GM12878 (cell line): ENCODE data around the gene SNCG. TPM values are rescaled to one million over a fixed set of nuclear protein-coding genes. Genes with fewer than 3 reads are reported as not detected.

Experiments
- ATAC-seq: fragments of 200-7000 bp; cut with Tn5 transposase; 3 replicates; pipeline ENCODE4 v1.9.1; 2020; ENCODE audit warnings: mild to moderate bottlenecking, moderate library complexity
- BruUV-seq: library from RNA; stranded (reverse); fragments of 400-500 nt; replicated peaks from 2 replicates; lab custom pipeline; 2021; lab: Mats Ljungman, UMichigan
- CTCF ChIA-PET: fragments of 300-600 bp; sonication (Branson Sonifier 250); formaldehyde crosslinking; extraction: SDS; loops from one replicate; lab custom pipeline; 2021; ENCODE audit warnings: inconsistent platforms; lab: Yijun Ruan, JAX
- POLR2A ChIA-PET: fragments of 350-600 bp; formaldehyde crosslinking; extraction: SDS; loops from one replicate; lab custom pipeline; 2021; ENCODE audit warnings: inconsistent platforms; lab: Charles Lee
- RAD21 ChIA-PET: fragments of 300-600 bp; sonication (Branson Sonifier 250); formaldehyde crosslinking; loops from one replicate; lab custom pipeline; 2023; ENCODE audit warnings: antibody characterized with exemption; ENCODE audit not compliant: unreplicated experiment; lab: Charles Lee
- SMC1A ChIA-PET: fragments of 300-600 bp; sonication (Branson Sonifier 250); formaldehyde crosslinking; loops from one replicate; lab custom pipeline; 2023; ENCODE audit not compliant: unreplicated experiment, uncharacterized antibody; lab: Charles Lee
- DNase-seq: peaks from one replicate; pipeline ENCODE4 v3.0.0-alpha.2; 2011; ENCODE audit warnings: low read depth, low spot score
- FAIRE-seq: peaks from 3 replicates; lab custom pipeline; 2011; peaks lifted over from hg19 to GRCh38; lab: Jason Lieb, UNC
- H2AFZ ChIP-seq: 2 replicates; pipeline ENCODE4 v1.6.0; 2011; ENCODE audit warnings: low read depth, low read length, control low read depth; ENCODE audit not compliant: control insufficient read depth
- H3K27ac ChIP-seq: 2 replicates; pipeline ENCODE4 v1.5.1; 2011; ENCODE audit warnings: control low read depth; ENCODE audit not compliant: control insufficient read depth, insufficient read depth
- H3K27me3 ChIP-seq, 2 experiments: replicated peaks in 1 of 2; 2 replicates each; pipeline versions ENCODE4 v1.6.0 to v1.6.1; 2011; ENCODE audit warnings: low read length in 1 of 2; ENCODE audit not compliant: control insufficient read depth in 2 of 2, insufficient read depth in 2 of 2
- H3K36me3 ChIP-seq, 2 experiments: 2 replicates each; pipeline ENCODE4 v1.5.1; 2011; ENCODE audit warnings: low read length in 1 of 2; ENCODE audit not compliant: control insufficient read depth in 2 of 2, insufficient read depth in 2 of 2
- H3K4me1 ChIP-seq: 2 replicates; pipeline ENCODE4 v1.6.1; 2011; ENCODE audit warnings: mild to moderate bottlenecking, low read length, moderate library complexity, mixed read lengths; ENCODE audit not compliant: control insufficient read depth, insufficient read depth
- H3K4me2 ChIP-seq: 2 replicates; pipeline ENCODE4 v1.6.0; 2011; ENCODE audit warnings: control low read depth; ENCODE audit not compliant: control insufficient read depth, insufficient read depth
- H3K4me3 ChIP-seq: fragments of 200-600 bp; sonication (generic); 2 replicates; pipeline ENCODE4 v1.5.1; 2016
- H3K79me2 ChIP-seq: 2 replicates; pipeline ENCODE4 v1.6.0; 2011; ENCODE audit warnings: low read length; ENCODE audit not compliant: control insufficient read depth, insufficient read depth
- H3K9ac ChIP-seq: 2 replicates; pipeline ENCODE4 v1.8.0; 2011; ENCODE audit warnings: low read length, control low read depth, mixed read lengths; ENCODE audit not compliant: control insufficient read depth, insufficient read depth
- H3K9me3 ChIP-seq: replicated peaks from 3 replicates; pipeline ENCODE4 v1.5.1; 2011; ENCODE audit warnings: mild to moderate bottlenecking, low read length; ENCODE audit not compliant: control insufficient read depth, insufficient read depth
- H4K20me1 ChIP-seq: 2 replicates; pipeline ENCODE4 v1.6.0; 2011; ENCODE audit not compliant: control insufficient read depth, insufficient read depth
- CBX5 ChIP-seq: sonication (generic); IDR thresholded peaks from 2 replicates; pipeline ENCODE4 v1.6.1; 2016; ENCODE audit warnings: low read depth, moderate library complexity, mild to moderate bottlenecking, inconsistent platforms
- ETV6 ChIP-seq, 2 experiments: fragments of 450-650 bp in 1 of 2; IDR thresholded peaks in 1 of 2; conservative IDR thresholded peaks in 1 of 2; 2 replicates each; pipeline ENCODE4 v1.6.1; 2014; ENCODE audit warnings: antibody characterized with exemption in 1 of 2, borderline replicate concordance in 1 of 2, low read depth in 1 of 2, mild to moderate bottlenecking in 1 of 2, moderate library complexity in 1 of 2
- KDM1A ChIP-seq: fragments of 200-600 bp; sonication (generic); IDR thresholded peaks from 2 replicates; pipeline ENCODE4 v1.6.1; 2016; ENCODE audit warnings: borderline replicate concordance
- NFYB ChIP-seq: IDR thresholded peaks from 2 replicates; pipeline ENCODE4 v1.6.1; 2011; ENCODE audit warnings: low read depth, mild to moderate bottlenecking, low read length, improper control_type of control experiment, moderate library complexity; ENCODE audit not compliant: insufficient read depth
- NR2F1 ChIP-seq: fragments of 450-650 bp; conservative IDR thresholded peaks from 2 replicates; pipeline ENCODE4 v1.6.1; 2017; ENCODE audit warnings: mild to moderate bottlenecking
- POLR2AphosphoS2 ChIP-seq: IDR thresholded peaks from 2 replicates; pipeline ENCODE4 v1.6.1; 2011; ENCODE audit warnings: low read depth, mild to moderate bottlenecking, low read length, improper control_type of control experiment, moderate library complexity
- POU2F2 ChIP-seq: IDR thresholded peaks from 3 replicates; pipeline ENCODE4 v1.6.1; 2011; ENCODE audit warnings: low read depth, mild to moderate bottlenecking, low read length, borderline replicate concordance
- TCF7 ChIP-seq: IDR thresholded peaks from 2 replicates; pipeline ENCODE4 v1.6.1; 2014; ENCODE audit warnings: antibody characterized with exemption, borderline replicate concordance
- WGBS: methylation state at CpG from one replicate; pipeline ENCODE4 v1.1.6; 2016; ENCODE audit warnings: low lambda C conversion rate; ENCODE audit not compliant: insufficient replicate concordance, insufficient coverage; ENCODE audit errors: missing lambda C conversion rate; 5-methylcytosine and 5-hydroxymethylcytosine counted together
- in situ Hi-C: fragments of 300-500 bp; cut with MboI; formaldehyde crosslinking; loops from 9 replicates; pipeline ENCODE4 v1.14.3; 2018; ENCODE audit warnings: mixed read lengths
- intact Hi-C: fragments of 100-400 bp; cut with micrococcal nuclease; formaldehyde crosslinking; loops from one replicate; pipeline ENCODE4 v1.14.2; 2022; ENCODE audit not compliant: unreplicated experiment
- polyA plus RNA-seq, 11 experiments: library from polyadenylated mRNA; depleted of rRNA in 4 of 11; unstranded in 6 of 11; stranded (reverse) in 5 of 11; fragments of >200 nt; fragmentation: Nextera tagmentation in 4 of 11; fragmentation: Illumina TruSeq in 1 of 11; extraction: Ambion mirVana in 4 of 11; extraction: Trizol in 1 of 11; gene quantifications; 1 replicate in 1 of 11; 2 replicates in 10 of 11; pipeline versions ENCODE4 v1.2.1 to v1.2.3, GENCODE V29; 2011 to 2016; ENCODE audit warnings: inconsistent platforms in 2 of 11, missing spikeins in 2 of 11, low read depth in 1 of 11
- total RNA-seq, 4 experiments: library from RNA; depleted of rRNA in 3 of 4; stranded (reverse); fragments of >200 nt in 3 of 4; fragmentation: Illumina TruSeq in 1 of 4; extraction: Trizol in 1 of 4; gene quantifications; 2 replicates each; pipeline versions ENCODE4 v1.2.1 to v1.2.3, GENCODE V29; 2013 to 2021
- TF ChIP-seq, protein P1 (sequence below): fragments of 450-650 bp; formaldehyde crosslinking; IDR thresholded peaks from 2 replicates; pipeline ENCODE4 v1.4.0; 2020; ENCODE audit warnings: mild to moderate bottlenecking, moderate library complexity
- TF ChIP-seq, protein P2 (sequence below): IDR thresholded peaks from 2 replicates; pipeline ENCODE4 v1.6.1; 2012; ENCODE audit warnings: improper control_type of control experiment, low read depth, low read length; ENCODE audit not compliant: insufficient replicate concordance
- TF ChIP-seq, protein P3 (sequence below): fragments of 450-650 bp; IDR thresholded peaks from 2 replicates; pipeline ENCODE4 v1.6.1; 2016; ENCODE audit warnings: mild to moderate bottlenecking, moderate library complexity, borderline replicate concordance

The SNCG gene
- total and polyA plus RNA-seq, 10 of the 15 experiments (the other 5 are each of a cell fraction or from before 2014, with no cell fraction given), result 0.22 to 1.3 (median 0.42) TPM; not detected in 6

DNA sequence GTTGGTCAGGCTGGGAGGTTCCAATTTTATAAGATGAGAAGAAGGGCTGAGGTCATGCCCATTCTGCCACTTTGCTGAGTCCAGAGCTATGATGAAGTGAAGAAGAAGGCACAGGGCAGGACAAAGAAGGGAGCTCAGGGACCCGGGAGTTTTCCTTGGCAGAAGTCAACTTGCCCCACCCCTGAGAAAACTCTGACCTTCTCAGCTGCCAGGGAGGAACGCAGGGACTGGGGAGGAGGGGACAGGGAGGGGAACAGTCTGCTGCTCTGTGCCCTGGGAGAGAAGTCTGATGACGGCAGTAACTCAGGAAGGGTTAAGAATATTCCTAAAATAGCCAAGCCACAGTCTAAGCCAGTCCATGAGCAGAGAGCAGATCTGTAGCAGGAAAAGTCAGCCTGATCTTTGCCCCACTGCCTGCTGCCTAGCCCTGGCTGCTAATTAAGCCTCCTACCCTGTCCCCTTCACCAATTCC lies 21.6 kb downstream of the SNCG start:
- H3K9ac ChIP-seq, result no peak overlapping the region
- H3K9me3 ChIP-seq, result no peaks in the 10 kb centered on the region
- no peak overlapping the region for H3K4me3 ChIP-seq
- no peak overlapping the region for H2AFZ ChIP-seq
- no peaks in the 10 kb centered on the region for H3K4me1 ChIP-seq
- H4K20me1 ChIP-seq, result no peaks in the 10 kb centered on the region
- H3K79me2 ChIP-seq, result no peaks in the 10 kb centered on the region
- H3K27ac ChIP-seq, result no peak overlapping the region
- POLR2A ChIA-PET, result no interaction called here
- WGBS, result 15% methylated on average over 3 of the region's 3 CpGs
- CTCF ChIA-PET, result no interaction called here
- H3K27me3 ChIP-seq, result no peaks in the 10 kb centered on the region; a peak in 2 of 4 replicates
- no peak overlapping the region for H3K4me2 ChIP-seq
- intact Hi-C loops (no loop called here), in situ Hi-C loops (no loop called here)
- no peak for ATAC-seq
- RAD21 ChIA-PET, result no interaction called here
- BruUV-seq, result no TSS peak
- H3K36me3 ChIP-seq, result no peaks in the 10 kb centered on the region
- SMC1A ChIA-PET, result no interaction called here
- DNase-seq, result no peak
- no peak for FAIRE-seq
- TF ChIP-seq, protein P1, sequence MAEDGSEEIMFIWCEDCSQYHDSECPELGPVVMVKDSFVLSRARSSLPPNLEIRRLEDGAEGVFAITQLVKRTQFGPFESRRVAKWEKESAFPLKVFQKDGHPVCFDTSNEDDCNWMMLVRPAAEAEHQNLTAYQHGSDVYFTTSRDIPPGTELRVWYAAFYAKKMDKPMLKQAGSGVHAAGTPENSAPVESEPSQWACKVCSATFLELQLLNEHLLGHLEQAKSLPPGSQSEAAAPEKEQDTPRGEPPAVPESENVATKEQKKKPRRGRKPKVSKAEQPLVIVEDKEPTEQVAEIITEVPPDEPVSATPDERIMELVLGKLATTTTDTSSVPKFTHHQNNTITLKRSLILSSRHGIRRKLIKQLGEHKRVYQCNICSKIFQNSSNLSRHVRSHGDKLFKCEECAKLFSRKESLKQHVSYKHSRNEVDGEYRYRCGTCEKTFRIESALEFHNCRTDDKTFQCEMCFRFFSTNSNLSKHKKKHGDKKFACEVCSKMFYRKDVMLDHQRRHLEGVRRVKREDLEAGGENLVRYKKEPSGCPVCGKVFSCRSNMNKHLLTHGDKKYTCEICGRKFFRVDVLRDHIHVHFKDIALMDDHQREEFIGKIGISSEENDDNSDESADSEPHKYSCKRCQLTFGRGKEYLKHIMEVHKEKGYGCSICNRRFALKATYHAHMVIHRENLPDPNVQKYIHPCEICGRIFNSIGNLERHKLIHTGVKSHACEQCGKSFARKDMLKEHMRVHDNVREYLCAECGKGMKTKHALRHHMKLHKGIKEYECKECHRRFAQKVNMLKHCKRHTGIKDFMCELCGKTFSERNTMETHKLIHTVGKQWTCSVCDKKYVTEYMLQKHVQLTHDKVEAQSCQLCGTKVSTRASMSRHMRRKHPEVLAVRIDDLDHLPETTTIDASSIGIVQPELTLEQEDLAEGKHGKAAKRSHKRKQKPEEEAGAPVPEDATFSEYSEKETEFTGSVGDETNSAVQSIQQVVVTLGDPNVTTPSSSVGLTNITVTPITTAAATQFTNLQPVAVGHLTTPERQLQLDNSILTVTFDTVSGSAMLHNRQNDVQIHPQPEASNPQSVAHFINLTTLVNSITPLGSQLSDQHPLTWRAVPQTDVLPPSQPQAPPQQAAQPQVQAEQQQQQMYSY (CRISPR knock-in tag), result no peak
- TF ChIP-seq ETV6 (conservative IDR thresholded peaks at IDR 0.05 in 1 of 2, IDR thresholded peaks at IDR 0.05 in 1 of 2; ENCODE audit: borderline replicate concordance in 1 of 2, low read depth in 1 of 2) (no peak), POU2F2 (no peak), KDM1A (no peak), POLR2AphosphoS2 (no peak), NFYB (no peak), CBX5 (no peak), NR2F1 (no peak), TCF7 (no peak)
- TF ChIP-seq, protein P2, sequence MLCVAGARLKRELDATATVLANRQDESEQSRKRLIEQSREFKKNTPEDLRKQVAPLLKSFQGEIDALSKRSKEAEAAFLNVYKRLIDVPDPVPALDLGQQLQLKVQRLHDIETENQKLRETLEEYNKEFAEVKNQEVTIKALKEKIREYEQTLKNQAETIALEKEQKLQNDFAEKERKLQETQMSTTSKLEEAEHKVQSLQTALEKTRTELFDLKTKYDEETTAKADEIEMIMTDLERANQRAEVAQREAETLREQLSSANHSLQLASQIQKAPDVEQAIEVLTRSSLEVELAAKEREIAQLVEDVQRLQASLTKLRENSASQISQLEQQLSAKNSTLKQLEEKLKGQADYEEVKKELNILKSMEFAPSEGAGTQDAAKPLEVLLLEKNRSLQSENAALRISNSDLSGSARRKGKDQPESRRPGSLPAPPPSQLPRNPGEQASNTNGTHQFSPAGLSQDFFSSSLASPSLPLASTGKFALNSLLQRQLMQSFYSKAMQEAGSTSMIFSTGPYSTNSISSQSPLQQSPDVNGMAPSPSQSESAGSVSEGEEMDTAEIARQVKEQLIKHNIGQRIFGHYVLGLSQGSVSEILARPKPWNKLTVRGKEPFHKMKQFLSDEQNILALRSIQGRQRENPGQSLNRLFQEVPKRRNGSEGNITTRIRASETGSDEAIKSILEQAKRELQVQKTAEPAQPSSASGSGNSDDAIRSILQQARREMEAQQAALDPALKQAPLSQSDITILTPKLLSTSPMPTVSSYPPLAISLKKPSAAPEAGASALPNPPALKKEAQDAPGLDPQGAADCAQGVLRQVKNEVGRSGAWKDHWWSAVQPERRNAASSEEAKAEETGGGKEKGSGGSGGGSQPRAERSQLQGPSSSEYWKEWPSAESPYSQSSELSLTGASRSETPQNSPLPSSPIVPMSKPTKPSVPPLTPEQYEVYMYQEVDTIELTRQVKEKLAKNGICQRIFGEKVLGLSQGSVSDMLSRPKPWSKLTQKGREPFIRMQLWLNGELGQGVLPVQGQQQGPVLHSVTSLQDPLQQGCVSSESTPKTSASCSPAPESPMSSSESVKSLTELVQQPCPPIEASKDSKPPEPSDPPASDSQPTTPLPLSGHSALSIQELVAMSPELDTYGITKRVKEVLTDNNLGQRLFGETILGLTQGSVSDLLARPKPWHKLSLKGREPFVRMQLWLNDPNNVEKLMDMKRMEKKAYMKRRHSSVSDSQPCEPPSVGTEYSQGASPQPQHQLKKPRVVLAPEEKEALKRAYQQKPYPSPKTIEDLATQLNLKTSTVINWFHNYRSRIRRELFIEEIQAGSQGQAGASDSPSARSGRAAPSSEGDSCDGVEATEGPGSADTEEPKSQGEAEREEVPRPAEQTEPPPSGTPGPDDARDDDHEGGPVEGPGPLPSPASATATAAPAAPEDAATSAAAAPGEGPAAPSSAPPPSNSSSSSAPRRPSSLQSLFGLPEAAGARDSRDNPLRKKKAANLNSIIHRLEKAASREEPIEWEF, result no peak
- TF ChIP-seq, protein P3, sequence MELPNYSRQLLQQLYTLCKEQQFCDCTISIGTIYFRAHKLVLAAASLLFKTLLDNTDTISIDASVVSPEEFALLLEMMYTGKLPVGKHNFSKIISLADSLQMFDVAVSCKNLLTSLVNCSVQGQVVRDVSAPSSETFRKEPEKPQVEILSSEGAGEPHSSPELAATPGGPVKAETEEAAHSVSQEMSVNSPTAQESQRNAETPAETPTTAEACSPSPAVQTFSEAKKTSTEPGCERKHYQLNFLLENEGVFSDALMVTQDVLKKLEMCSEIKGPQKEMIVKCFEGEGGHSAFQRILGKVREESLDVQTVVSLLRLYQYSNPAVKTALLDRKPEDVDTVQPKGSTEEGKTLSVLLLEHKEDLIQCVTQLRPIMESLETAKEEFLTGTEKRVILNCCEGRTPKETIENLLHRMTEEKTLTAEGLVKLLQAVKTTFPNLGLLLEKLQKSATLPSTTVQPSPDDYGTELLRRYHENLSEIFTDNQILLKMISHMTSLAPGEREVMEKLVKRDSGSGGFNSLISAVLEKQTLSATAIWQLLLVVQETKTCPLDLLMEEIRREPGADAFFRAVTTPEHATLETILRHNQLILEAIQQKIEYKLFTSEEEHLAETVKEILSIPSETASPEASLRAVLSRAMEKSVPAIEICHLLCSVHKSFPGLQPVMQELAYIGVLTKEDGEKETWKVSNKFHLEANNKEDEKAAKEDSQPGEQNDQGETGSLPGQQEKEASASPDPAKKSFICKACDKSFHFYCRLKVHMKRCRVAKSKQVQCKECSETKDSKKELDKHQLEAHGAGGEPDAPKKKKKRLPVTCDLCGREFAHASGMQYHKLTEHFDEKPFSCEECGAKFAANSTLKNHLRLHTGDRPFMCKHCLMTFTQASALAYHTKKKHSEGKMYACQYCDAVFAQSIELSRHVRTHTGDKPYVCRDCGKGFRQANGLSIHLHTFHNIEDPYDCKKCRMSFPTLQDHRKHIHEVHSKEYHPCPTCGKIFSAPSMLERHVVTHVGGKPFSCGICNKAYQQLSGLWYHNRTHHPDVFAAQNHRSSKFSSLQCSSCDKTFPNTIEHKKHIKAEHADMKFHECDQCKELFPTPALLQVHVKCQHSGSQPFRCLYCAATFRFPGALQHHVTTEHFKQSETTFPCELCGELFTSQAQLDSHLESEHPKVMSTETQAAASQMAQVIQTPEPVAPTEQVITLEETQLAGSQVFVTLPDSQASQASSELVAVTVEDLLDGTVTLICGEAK, result no peak
